ENCODE data around the gene MTAP. TPM values are rescaled to one million over a fixed set of nuclear protein-coding genes. Genes with fewer than 3 reads are reported as not detected.

Gene MTAP
- total RNA-seq, 1 donor from 2014 or later = 90.0 TPM

GRCh38 chr9:21804331-21804730, 1.9 kb downstream of the MTAP start:
- H3K9me3 Mint-ChIP-seq = no peaks in the 10 kb centered on the region
- H3K27ac Mint-ChIP-seq = peak overlapping the region; percentile 99
- H3K36me3 Mint-ChIP-seq = peaks cover 9% of the 10 kb centered on the region
- no peak for TF ChIP-seq CTCF (IDR thresholded peaks at IDR 0.05; ENCODE audit: unreplicated experiment)
- peaks cover 35% of the 10 kb centered on the region for H3K4me1 Mint-ChIP-seq
- DNase-seq (ENCODE audit: low spot score in 2 of 2, unreplicated experiment in 2 of 2) = no peak
- H3K4me3 Mint-ChIP-seq = peak overlapping the region; percentile 99
- no peaks in the 10 kb centered on the region for H3K27me3 Mint-ChIP-seq (ENCODE audit: low read depth)

- Mint-ChIP-seq H3K27me3 (ENCODE audit: low read depth) (no peaks in the 10 kb centered on the region), H3K9me3 (no peaks in the 10 kb centered on the region), H3K4me3 (peak overlapping the region; percentile 99), H3K27ac (no peak overlapping the region), H3K36me3 (peaks cover 10% of the 10 kb centered on the region), H3K4me1 (peaks cover 35% of the 10 kb centered on the region)
- no peak for TF ChIP-seq CTCF (IDR thresholded peaks at IDR 0.05; ENCODE audit: unreplicated experiment)
- DNase-seq (ENCODE audit: low spot score in 2 of 2, unreplicated experiment in 2 of 2) = no peak
Observed at GRCh38 chr9:21804791-21805190, 2.4 kb downstream of the MTAP start.

GRCh38 chr9:21806644-21807043, 4.2 kb downstream of the MTAP start:
- no peak for TF ChIP-seq CTCF (IDR thresholded peaks at IDR 0.05; ENCODE audit: unreplicated experiment)
- DNase-seq (ENCODE audit: low spot score in 2 of 2, unreplicated experiment in 2 of 2) = no peak
- Mint-ChIP-seq H3K4me1 (peaks cover 31% of the 10 kb centered on the region), H3K4me3 (no peak overlapping the region), H3K9me3 (no peaks in the 10 kb centered on the region), H3K36me3 (peaks cover 11% of the 10 kb centered on the region), H3K27me3 (ENCODE audit: low read depth) (no peaks in the 10 kb centered on the region), H3K27ac (no peak overlapping the region)

- peaks cover 20% of the 10 kb centered on the region for H3K4me1 Mint-ChIP-seq
- no peaks in the 10 kb centered on the region for H3K27me3 Mint-ChIP-seq (ENCODE audit: low read depth)
- TF ChIP-seq CTCF (IDR thresholded peaks at IDR 0.05; ENCODE audit: unreplicated experiment) = no peak
- H3K27ac Mint-ChIP-seq = no peak overlapping the region
- peaks cover 11% of the 10 kb centered on the region for H3K36me3 Mint-ChIP-seq
- H3K9me3 Mint-ChIP-seq = no peaks in the 10 kb centered on the region
- H3K4me3 Mint-ChIP-seq = no peak overlapping the region
- no peak for DNase-seq (ENCODE audit: low spot score in 2 of 2, unreplicated experiment in 2 of 2)
Observed at GRCh38 chr9:21810388-21810787, 8.0 kb downstream of the MTAP start.

- Mint-ChIP-seq H3K27me3 (ENCODE audit: low read depth) (no peaks in the 10 kb centered on the region), H3K4me1 (peaks cover 15% of the 10 kb centered on the region), H3K27ac (no peak overlapping the region), H3K36me3 (peaks cover 11% of the 10 kb centered on the region), H3K9me3 (no peaks in the 10 kb centered on the region), H3K4me3 (no peak overlapping the region)
- no peak for DNase-seq (ENCODE audit: low spot score in 2 of 2, unreplicated experiment in 2 of 2)
- no peak for TF ChIP-seq CTCF (IDR thresholded peaks at IDR 0.05; ENCODE audit: unreplicated experiment)
Observed at GRCh38 chr9:21810881-21811280, 8.4 kb downstream of the MTAP start.

- peaks cover 14% of the 10 kb centered on the region for H3K36me3 Mint-ChIP-seq
- no peaks in the 10 kb centered on the region for H3K9me3 Mint-ChIP-seq
- no peak for TF ChIP-seq CTCF (IDR thresholded peaks at IDR 0.05; ENCODE audit: unreplicated experiment)
- DNase-seq (ENCODE audit: low spot score in 2 of 2, unreplicated experiment in 2 of 2) = no peak
- peaks cover 8% of the 10 kb centered on the region for H3K4me1 Mint-ChIP-seq
- H3K4me3 Mint-ChIP-seq = no peak overlapping the region
- no peak overlapping the region for H3K27ac Mint-ChIP-seq
- no peaks in the 10 kb centered on the region for H3K27me3 Mint-ChIP-seq (ENCODE audit: low read depth)
Observed at GRCh38 chr9:21811914-21812313, 9.5 kb downstream of the MTAP start.

Measured in mesothelial cell of epicardium (in vitro differentiated cells).